ENCODE results near the gene SNX17.

The SNX17 gene

DNA sequence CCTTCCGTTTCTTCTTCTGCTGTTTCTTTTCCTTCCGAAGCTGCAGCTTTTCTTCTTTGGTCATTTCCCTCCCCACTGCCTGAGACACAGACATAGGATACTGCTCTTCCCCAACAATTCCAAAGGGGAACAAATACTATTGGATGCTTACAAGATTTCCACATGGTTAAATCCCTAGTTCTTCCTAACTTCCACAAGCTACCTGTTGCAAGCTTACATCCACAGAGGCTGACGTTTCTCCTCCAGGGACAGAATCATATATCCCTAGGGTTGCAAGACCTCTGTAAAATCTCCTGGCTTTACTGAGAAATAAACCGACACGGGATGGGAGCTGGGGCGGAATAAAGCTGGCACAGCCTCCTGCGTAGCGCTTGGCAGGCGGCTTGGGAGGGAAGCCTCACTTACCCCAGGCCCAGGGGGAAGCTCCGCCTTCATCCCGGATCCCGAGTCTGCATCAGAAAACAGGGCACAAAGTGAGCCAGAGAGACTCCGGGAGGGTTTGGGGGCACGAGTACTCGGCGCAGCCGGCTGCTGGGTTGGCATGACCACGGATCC is 868 bp upstream of the SNX17 start:
- peak; percentile 15 for DNase-seq

DNA sequence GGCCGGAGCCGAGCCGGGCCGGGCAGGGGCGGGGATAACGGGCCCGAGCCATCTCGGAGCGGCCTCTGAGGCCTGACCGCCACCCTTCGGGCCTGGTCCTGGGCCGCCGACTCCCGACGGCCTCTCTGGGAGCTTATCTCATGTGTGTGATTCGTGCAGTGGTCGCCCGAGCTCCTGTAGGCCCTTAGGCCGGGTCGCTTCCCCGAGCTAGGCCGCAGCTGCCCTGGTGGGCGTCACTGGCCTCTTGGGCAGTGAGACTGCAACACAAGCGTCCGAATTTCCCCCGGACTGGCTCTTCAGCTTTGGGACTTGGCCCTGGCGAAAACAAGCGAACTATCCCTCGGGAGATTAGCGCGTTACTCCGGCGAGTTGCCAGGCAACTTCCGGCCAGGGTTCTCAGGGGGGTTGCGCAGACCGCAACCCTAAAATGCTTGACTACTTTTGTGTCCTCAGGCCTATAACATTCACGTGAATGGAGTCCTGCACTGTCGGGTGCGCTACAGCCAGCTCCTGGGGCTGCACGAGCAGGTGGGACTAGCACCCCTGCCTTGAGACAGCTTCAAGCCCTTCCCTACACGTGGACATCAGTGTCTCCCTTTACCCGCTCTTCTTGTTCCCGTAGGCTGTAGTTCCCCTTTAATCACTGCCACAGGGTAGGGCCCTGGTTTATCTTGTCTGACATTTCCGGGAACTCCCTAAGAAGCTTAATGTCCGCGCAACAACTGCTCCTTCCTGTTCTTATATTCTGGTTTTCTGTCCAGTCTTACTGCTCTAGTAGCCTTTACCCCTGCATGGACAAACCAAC is 602 bp downstream of the SNX17 start:
- DNase-seq = no peak

DNA sequence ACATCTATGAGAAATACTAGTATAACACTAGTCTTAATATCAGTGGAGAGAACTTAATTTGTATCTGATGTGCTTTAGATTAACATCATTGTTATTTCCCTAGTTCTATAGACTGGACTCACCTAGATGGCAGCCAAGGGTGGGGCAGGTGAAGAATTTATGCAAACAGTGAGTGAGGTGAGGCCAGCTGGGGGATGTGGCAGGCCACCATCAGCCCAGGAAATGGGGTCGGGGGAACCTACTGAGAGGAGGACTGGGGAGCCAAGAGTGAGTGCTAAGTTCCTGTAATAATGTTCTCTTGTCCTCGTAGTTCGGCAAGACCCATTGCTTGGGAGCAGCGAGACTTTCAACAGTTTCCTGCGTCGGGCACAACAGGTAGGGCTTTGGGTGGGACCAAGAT is 2.5 kb downstream of the SNX17 start:
- no peak for DNase-seq

DNA sequence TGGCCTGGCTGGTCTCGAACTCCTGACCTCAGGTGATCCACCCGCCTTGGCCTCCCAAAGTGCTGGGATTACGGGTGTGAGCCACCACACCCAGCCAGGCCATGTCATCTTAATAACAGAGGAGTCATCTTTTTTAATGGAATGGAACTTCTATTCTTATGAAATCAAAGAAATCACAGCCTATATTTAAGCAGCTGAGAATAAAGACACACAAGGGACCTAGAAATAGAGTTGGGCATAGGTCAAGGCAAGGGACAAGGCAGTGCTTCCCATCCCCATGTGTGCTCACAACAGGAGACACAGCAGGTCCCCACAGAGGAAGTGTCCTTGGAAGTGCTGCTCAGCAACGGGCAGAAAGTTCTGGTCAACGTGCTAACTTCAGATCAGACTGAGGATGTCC is 3.2 kb downstream of the SNX17 start:
- DNase-seq = no peak

DNA sequence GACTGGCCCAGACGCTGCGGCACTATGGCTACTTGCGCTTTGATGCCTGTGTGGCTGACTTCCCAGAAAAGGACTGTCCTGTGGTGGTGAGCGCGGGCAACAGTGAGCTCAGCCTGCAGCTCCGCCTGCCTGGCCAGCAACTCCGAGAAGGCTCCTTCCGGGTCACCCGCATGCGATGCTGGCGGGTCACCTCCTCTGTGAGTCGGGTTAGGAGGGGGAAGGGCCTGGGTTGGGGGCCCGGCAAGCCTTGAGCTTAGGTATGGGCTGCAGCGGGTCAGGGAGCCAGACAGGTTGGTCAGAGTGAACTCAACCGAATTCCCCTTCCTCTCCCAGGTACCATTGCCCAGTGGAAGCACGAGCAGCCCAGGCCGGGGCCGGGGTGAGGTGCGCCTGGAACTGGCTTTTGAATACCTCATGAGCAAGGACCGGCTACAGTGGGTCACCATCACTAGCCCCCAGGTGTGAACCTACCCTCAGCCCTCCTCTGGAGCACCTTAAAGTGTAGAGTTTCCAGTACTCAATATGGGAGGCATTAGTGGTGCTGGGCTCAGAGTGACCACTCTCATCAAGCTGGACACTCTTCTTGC is 5.2 kb downstream of the SNX17 start:
- no peak for DNase-seq

DNA sequence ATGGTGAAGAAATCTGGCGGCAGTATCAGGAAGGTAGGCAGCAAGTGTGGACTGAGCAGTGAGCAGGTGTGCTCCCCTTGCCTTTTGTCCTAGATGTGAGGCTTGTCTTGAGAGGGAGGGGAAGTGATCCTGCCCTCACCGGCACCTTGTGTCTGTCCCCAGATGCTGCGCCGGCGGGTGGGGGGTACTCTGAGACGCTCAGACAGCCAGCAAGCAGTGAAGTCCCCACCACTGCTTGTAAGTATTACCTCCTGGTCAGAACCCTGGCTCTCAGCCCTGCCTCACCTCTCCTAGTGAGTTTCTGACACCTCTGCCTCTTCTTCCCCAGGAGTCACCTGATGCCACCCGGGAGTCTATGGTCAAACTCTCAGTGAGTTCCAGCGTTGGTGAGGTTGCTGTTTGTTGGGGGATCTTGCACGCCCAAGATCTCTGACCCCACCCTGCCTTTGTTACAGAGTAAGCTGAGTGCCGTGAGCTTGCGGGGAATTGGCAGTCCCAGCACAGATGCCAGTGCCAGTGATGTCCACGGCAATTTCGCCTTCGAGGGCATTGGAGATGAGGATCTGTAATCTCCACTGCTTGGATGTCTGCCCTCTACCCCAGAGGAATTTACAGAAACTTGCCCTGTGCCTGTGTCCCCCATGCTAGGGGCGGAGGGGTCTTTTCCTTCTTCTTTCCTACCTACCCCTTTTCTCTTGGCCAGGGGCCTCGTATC is 5.9 kb downstream of the SNX17 start:
- DNase-seq = no peak

DNA sequence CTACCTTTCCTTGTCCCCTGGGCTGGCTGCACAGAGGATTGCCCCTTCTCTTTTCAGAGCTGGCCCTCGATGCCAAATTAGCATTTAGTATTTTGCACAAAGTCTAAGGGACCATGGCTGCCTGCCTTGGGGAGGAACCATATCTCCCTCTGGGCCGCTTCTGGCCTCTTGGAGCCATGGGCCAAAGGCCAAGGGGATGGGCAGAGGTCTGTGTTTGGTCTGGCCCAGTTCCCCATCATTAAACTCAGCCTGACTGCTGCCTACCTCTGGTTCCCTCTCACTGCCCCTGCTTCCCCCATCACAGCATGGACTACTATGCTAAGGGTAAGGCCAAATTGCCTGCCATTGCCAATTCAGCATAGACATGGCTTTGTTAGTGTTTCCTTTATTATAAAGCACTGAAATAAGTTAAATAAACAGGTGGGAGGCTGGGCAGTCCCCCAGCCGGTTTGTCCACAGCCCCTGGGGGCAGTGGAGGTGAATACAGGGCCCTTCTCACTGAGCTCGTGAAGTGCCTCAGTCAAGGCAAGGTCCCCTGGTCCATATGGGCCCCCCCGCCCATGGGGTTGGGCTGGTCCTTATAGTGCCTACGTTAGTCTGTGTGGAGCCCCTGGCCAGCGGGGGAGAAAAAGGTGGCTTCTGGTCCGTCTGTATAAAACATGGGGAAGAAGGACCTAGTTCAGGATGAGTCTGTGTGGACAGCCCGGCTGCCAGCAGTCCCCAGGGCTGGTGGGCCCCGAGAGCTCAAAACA is 6.6 kb downstream of the SNX17 start:
- no peak for DNase-seq

DNA sequence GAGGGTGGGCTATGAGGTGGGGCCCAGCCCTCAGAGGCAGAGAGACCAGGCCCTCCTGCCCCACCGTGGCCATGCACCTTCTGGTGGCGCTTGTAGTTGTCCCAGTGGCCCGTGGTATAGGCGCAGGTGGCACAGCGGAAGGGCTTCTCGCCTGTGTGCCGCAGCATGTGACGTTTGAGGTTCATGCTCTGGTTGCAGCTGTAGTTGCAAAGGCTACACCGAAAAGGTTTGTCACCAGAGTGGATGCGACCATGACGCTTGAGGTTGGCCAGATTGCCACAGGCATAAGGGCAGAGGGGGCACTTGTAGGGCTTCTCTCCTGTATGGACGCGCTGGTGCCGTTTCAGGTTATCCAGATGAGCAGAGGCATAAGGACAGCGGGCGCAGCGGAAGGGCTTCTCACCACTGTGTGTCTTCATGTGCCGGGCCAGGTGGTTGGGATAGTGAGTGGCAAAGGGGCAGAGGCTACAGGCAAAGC is 7.2 kb downstream of the SNX17 start:
- no peak for DNase-seq

DNA sequence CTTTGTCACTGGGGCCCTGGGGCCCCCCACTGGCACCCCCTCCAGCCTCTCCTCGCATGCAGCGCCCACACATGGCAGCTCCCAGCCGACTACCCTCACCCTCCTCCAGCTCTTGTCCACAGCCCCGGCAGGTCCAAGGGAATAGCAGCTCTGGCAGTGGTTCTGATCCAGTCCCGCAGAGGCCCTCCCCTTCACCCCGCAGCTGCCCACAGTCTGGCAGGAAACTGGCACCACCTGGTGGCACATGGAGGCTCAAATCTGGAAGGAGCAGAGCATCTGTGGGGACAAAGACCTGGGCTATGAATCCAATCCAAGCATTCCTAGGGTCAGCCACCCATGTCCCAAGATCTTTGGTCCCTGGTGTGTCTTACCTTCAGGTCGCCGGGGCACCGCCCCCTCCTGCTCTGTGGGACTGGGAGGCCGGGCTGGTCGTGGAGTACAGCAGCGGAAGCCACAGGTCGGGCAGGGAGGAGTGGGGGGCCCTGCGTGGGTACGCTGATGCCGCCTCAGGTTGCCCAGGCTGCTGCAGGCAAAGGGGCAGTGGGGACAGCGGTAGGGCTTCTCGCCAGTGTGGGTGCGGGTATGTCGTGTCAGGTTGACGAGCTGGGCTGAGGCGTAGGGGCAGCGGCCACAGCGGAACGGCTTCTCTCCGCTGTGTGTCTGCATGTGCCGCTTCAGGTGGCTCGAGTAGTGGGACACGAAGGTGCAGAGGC is 7.8 kb downstream of the SNX17 start:
- DNase-seq = no peak

DNA sequence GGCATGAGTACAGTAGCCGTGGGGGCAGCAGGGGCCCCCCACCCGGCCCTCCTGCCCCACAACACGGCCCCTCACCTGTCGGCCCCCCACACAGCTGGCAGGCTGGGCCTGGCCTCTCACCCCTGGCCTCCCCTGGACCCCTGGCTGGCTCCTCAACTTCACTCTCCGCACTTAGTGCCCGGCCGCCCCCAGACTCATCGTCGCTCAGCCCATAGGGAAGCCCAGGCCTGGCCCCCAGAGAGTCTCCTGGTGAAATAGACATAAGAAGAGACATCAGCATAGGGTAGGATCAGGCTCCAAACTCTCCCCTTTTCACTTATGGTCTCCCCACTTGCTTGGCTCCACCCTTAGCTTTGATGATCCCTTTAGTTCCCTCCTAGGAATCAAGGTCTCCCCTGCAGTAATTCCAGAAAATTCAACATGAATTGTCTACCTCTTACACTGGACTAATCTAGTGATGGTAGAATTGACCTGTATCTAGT is 8.4 kb downstream of the SNX17 start:
- DNase-seq = no peak

DNA sequence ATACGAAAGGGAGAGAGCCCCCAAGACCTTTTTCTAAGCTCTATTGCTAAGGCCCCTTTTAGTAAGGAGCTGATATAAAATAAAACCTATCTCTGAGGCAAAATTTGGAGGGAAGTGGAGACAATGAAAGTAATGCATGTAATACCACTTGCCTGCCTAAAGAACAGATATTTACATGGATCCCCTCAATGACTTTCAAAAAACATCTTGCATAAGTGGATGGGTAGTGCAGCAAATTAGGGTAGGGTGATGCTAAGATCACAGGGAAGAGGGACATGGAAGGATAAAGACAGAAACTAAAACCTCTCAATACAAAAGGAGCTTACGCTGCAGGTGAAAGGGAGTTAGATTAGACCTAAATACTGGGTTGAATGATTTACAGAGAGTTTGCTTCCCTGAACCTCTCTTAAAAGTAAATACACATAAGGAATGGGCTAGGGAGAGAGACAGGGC is 9.0 kb downstream of the SNX17 start:
- no peak for DNase-seq

DNA sequence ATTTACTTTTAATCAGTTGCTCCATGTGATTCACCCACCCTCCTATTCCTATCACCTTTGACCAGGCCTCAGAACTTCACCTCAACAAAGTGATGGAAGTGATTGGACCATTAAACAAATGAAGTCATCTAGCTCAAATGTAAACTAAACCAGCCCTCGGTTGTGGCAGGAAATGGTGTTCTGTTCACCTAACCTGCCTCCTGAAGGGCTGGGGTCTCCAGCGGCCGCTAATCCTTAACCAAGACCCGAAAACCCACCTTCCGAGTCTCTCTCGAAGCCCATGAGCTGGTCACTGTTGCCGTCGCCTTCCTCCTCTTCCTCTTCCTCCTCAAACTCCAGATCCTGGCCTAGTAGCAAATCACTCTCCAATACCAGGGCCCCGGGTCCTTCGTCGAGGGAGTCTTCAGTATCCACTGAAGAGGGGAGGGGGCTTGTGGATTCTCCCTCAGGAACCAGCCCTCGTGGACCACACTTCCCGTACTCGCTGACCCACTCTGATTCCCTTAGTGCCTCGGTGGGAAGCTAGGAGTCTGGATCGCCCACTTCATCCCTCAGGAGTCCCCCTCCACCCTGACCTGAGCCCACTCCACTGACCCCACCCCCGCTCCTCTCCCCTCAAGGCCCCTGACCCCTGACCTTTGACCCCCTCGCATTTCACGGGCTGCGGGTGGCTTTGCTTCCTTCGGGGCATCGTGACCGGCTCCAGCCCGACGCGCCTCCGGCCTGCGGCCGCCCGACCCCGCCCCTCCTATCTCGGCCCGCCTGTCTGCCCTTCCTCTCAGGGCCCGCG is 9.6 kb downstream of the SNX17 start:
- DNase-seq = peak; percentile 81

DNA sequence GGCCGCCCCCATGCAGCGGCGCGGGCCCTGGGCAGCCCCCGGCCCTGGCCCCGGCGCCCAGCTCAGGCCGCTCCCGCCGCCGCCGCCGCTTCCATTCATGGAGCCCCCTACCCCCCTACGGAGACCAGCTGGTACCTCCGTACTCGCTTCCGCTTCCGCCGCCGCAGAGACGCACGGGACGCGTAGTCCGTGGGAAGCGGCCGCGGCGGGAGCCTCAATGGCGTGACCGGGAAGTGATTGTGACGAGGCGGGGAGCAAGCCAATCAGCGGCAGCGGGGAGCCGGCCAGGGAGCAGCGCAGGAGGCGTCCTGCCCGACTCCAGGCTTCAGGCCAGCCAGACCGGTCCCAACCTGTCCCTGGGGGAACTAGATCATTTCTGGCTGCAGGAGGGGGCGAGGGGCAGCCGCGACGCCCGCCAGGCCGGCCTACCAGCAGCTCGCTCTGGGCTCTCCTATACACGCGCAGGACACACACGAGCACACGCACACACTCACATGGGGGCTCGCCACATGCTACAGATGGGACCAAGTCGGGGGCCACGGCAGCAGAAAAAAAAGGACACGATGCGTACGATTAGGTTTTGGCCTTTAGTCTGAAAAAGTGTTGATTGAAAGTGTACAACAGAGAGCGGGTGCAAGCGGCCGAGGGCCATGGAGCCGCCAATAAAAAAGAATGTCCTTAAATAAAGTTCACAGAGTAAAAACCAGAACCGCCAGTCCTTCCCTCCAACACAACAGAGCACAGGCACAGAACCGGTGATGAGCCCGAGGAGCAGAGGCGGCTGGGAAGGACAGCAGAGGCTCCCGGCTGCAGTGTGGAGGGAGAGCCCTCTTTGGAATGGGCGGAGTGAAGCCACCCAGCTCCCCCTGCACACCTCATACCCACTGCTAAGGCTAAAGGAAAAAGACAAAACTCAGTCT is 10.5 kb downstream of the SNX17 start, which contains the start of gene ZNF513:
TSS of gene ZNF513 (minus strand) at position 109 of the 920 bp plus-strand sequence. CDS start 208 bp downstream, outside the sequence.
- peak; percentile 99 for DNase-seq

DNA sequence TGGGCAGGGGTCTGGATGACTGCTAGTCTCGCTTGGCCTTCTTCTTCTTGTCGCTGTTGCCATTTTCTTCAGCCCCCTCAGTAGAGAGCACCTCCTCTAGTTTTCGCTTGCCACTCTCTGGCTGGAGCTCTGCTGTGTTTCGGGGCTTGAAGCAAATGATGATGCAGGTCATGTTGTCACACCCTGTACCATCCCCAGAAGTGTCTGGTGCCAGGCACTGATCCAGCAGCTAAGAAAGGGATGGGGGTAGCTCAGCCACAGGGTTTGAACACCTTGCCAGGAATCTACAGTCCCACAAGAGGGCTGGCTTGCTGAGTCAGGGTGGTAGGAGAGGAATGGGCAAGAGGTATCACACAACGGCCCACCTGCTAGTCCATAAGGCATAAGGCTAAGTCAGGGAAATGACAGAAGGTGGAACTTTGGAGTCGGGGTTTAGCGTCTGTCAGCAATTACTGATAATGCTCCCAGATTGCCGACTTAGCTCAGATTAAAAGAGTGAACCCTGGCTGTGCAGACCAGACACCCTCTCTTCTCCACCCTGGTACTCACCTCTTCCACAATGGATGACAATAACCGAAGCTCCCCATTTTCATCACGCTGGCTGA is 11.3 kb downstream of the SNX17 start:
- DNase-seq = no peak

DNA sequence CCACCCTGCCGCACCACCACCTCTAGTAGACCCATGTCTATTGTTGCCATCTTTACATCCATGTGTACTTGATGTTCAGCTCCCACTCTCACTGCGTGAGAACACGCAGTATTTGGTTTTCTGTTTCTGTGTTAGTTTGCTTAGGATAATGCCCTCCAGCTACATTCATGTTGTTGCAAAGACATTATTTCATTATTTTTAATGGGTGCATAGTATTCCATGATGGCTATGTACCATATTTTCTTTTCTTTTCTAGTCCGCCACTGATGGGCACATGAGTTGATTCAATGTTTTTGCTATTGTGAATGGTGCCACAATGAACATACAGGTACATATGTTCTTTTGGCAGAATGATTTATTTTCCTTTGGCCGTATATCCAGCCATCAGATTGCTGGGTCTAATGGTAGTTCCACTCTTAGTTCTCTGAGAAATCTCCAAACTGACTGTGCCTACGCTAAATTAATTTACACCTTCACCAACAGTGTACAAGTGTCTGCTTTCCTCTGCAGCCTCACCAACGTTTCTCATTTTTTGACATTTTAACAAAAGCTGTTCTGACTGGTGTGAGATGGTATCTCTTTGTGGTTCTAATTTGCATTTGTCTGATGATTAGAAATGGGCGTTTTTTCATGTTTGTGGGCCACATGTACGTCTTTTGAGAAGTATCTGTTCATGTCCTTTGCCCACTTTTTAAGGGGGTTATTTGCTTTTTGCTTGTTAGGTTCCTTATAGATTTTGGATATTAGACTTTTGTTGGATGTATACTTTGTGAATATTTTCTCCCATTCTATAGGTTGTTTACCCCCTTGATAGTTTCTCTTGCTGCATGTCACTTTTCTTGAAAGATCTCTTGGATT is 20.6 kb downstream of the SNX17 start:
- DNase-seq = no peak

DNA sequence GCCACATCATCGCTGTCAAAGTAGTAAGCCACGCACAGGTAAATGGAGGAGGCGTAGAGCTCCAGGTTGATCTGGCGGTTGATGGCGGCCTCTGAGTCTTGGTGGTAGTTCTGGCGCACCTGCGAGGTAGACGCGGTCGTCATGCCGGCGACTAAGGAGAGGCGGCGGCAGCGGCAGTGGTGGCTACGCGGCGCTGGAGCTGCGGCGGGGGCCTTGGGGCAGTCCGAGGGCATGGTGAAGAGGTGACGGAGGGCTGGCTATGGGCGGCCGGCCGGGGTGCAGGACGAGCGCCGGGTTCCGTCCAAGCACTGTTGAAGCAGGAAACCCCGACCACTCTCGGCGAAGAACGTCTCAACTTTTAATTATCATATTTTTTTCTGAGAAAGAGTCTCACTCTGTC is 22.8 kb downstream of the SNX17 start:
- no peak for DNase-seq

DNA sequence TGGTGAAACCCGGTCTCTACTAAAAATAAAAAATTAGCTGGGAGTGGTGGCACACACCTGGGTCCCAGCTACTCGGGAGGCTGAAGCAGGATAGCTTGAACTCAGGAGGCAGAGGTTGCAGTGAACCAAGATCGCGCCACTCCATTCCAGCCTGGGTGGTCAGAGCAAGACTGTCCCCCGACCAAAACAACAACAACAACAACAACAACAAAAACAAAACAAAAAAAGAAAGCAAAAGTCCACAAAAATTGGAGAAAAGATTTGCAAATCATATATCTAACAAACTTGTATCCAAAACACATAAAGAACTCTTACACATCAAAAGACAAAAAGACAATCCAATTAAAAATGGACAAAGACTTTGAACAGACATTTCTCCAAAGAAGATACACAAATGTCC is 28.5 kb downstream of the SNX17 start:
- no peak for DNase-seq
